C4-2B (cell line): Measurements from ENCODE around the gene GABRG3.

ENCODE experiments used
- ZFX ChIP-seq: fragments of 450-650 bp; IDR thresholded peaks from 2 replicates; pipeline ENCODE4 v1.6.1; 2017
- TF ChIP-seq, protein P1 (sequence below): fragments of 450-650 bp; conservative IDR thresholded peaks from 2 replicates; pipeline ENCODE4 v1.5.1; 2017; ENCODE audit warnings: mild to moderate bottlenecking

- TF ChIP-seq, protein P1, sequence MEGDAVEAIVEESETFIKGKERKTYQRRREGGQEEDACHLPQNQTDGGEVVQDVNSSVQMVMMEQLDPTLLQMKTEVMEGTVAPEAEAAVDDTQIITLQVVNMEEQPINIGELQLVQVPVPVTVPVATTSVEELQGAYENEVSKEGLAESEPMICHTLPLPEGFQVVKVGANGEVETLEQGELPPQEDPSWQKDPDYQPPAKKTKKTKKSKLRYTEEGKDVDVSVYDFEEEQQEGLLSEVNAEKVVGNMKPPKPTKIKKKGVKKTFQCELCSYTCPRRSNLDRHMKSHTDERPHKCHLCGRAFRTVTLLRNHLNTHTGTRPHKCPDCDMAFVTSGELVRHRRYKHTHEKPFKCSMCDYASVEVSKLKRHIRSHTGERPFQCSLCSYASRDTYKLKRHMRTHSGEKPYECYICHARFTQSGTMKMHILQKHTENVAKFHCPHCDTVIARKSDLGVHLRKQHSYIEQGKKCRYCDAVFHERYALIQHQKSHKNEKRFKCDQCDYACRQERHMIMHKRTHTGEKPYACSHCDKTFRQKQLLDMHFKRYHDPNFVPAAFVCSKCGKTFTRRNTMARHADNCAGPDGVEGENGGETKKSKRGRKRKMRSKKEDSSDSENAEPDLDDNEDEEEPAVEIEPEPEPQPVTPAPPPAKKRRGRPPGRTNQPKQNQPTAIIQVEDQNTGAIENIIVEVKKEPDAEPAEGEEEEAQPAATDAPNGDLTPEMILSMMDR = no peak
- no peak for TF ChIP-seq ZFX
These were observed 118.2 kb downstream of the GABRG3 start for GRCh38 chr15:27089233-27089586.
